A673 (cell line): ENCODE results near the gene CCL27. TPM values are rescaled to one million over a fixed set of nuclear protein-coding genes. Genes with fewer than 3 reads are reported as not detected.

ENCODE experiments used
- Bru-seq: library from RNA; stranded (reverse); fragments of 400-500 nt; gene quantifications from one replicate; lab custom pipeline; 2021; lab: Mats Ljungman, UMichigan
- BruChase-seq, 2 experiments: library from RNA; stranded (reverse); fragments of 400-500 nt; gene quantifications; one replicate each; lab custom pipeline; 2021; lab: Mats Ljungman, UMichigan
- BruUV-seq: library from RNA; stranded (reverse); fragments of 400-500 nt; replicated peaks from 2 replicates; lab custom pipeline; 2021; lab: Mats Ljungman, UMichigan
- CTCF ChIA-PET: fragments of 300-600 bp; sonication (Branson Sonifier 250); formaldehyde crosslinking; loops from one replicate; lab custom pipeline; 2022; ENCODE audit warnings: antibody characterized with exemption; lab: Charles Lee
- POLR2A ChIA-PET: fragments of 300-600 bp; sonication (Branson Sonifier 250); formaldehyde crosslinking; loops from one replicate; lab custom pipeline; 2022; ENCODE audit warnings: antibody characterized with exemption; ENCODE audit not compliant: low non-redundant PET; lab: Charles Lee
- DNase-seq: peaks from one replicate; pipeline ENCODE4 v3.0.0-alpha.2; 2015; ENCODE audit warnings: low spot score
- H3K27ac ChIP-seq: fragments of 200-600 bp; sonication (generic); 2 replicates; pipeline ENCODE4 v1.5.1; 2016; ENCODE audit warnings: mixed run types, low read depth, mild to moderate bottlenecking, mixed read lengths, antibody characterized with exemption, low read length; ENCODE audit not compliant: poor library complexity, severe bottlenecking
- H3K27me3 ChIP-seq: fragments of 200-600 bp; sonication (generic); replicated peaks from 2 replicates; pipeline ENCODE4 v1.6.1; 2017; ENCODE audit warnings: mixed run types, low read depth, mild to moderate bottlenecking, mixed read lengths, antibody characterized with exemption, low read length; ENCODE audit not compliant: insufficient read depth, poor library complexity
- H3K36me3 ChIP-seq: fragments of 200-600 bp; sonication (generic); 2 replicates; pipeline ENCODE4 v1.6.1; 2016; ENCODE audit warnings: mixed run types, mild to moderate bottlenecking, mixed read lengths, antibody characterized with exemption, low read length; ENCODE audit not compliant: insufficient read depth, poor library complexity, severe bottlenecking
- H3K4me1 ChIP-seq: fragments of 200-600 bp; sonication (generic); 2 replicates; pipeline ENCODE4 v1.6.1; 2017; ENCODE audit warnings: mixed run types, mild to moderate bottlenecking, mixed read lengths, antibody characterized with exemption, low read length; ENCODE audit not compliant: insufficient read depth, poor library complexity, severe bottlenecking
- H3K4me3 ChIP-seq: fragments of 200-600 bp; sonication (generic); 2 replicates; pipeline ENCODE4 v1.5.1; 2016; ENCODE audit warnings: low read depth, mixed run types, mild to moderate bottlenecking, mixed read lengths, low read length; ENCODE audit not compliant: poor library complexity, severe bottlenecking
- H3K9me3 ChIP-seq: fragments of 200-600 bp; sonication (generic); 2 replicates; pipeline ENCODE4 v1.6.1; 2016; ENCODE audit warnings: mixed run types, low read depth, mild to moderate bottlenecking, mixed read lengths, antibody characterized with exemption, low read length; ENCODE audit not compliant: poor library complexity, severe bottlenecking
- EZH2 ChIP-seq: fragments of 200-600 bp; sonication (generic); IDR thresholded peaks from 2 replicates; pipeline ENCODE4 v1.6.1; 2017; ENCODE audit warnings: borderline replicate concordance, low read depth, mild to moderate bottlenecking, mixed read lengths, antibody characterized with exemption, low read length; ENCODE audit not compliant: poor library complexity, severe bottlenecking
- intact Hi-C: fragments of 100-400 bp; cut with micrococcal nuclease; formaldehyde crosslinking; loops from one replicate; pipeline ENCODE4 v1.10.0; 2022; ENCODE audit not compliant: unreplicated experiment
- long read RNA-seq: library from polyadenylated mRNA; stranded (forward); transcript quantifications from one replicate; pipeline ENCODE4 v2.0.0, GENCODE V29; 2022
- total RNA-seq: library from RNA; stranded (reverse); gene quantifications from 2 replicates; pipeline ENCODE4 v1.2.3, GENCODE V29; 2021
- TF ChIP-seq, protein P1 (sequence below): fragments of 300-800, 200-600 bp; sonication (generic); conservative IDR thresholded peaks from 2 replicates; pipeline ENCODE4 v1.5.1; 2017; ENCODE audit warnings: low read depth, mild to moderate bottlenecking, antibody characterized with exemption, low read length, moderate library complexity, mixed read lengths

The CCL27 gene
- total RNA-seq = not detected in 2 replicates
- Bru-seq, nascent RNA = not detected
- not detected for BruChase-seq, experiment 1, labeled RNA remaining after a 2-hour chase
- not detected for BruChase-seq, experiment 2, labeled RNA remaining after a 6-hour chase
- long read RNA-seq = 0 reads

DNA sequence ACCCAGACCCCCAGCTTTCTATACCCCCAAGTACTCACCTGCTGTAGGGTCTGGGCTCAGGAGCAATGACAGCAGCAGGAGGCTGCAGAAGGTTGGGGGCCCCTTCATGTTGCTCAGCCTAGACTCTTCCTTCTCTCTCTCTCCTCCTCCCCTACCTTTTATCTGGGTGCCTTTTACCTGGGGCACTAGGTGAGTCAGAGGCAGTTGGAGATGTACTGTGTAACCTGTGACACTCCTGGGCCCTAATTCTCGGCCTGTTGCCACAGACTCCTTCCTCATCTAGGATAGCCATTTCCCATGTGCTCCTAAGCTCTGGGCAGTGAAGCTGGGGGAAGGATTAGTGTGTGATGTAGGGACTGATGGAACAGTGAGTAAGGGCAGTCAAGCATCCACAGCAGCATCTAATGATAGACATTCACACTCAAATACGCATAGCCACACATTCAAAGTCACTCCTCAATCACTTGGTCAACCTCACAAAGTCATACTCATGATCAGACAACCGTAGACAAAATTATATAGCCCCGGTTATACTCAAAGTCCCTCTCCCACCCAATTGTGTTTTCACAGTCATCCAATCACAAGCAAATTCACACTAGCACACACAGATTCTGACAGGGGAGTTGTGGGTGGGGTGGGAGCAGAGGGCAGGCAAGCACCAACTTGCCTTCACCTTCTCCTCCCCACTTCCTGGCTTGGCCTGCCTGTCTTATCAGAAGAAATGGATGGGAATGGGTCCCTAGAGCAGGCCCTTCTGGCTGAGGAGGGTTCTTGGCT, at the start of gene CCL27:
Gene CCL27 (minus strand): TSS at position 132 of the 777 bp plus-strand sequence. CDS start 24 bp downstream, at position 108.
- Histone ChIP-seq H3K9me3 (no peaks in the 10 kb centered on the region), H3K36me3 (no peaks in the 10 kb centered on the region), H3K27me3 (no peaks in the 10 kb centered on the region), H3K4me3 (no peak within 1 kb of the TSS), H3K27ac (no peak within 1 kb of the TSS), H3K4me1 (peaks cover 6% of the 10 kb centered on the region)
- ChIA-PET POLR2A (no interaction called here), CTCF (no interaction called here)
- TF ChIP-seq EZH2 = no peak
- TF ChIP-seq, protein P1, sequence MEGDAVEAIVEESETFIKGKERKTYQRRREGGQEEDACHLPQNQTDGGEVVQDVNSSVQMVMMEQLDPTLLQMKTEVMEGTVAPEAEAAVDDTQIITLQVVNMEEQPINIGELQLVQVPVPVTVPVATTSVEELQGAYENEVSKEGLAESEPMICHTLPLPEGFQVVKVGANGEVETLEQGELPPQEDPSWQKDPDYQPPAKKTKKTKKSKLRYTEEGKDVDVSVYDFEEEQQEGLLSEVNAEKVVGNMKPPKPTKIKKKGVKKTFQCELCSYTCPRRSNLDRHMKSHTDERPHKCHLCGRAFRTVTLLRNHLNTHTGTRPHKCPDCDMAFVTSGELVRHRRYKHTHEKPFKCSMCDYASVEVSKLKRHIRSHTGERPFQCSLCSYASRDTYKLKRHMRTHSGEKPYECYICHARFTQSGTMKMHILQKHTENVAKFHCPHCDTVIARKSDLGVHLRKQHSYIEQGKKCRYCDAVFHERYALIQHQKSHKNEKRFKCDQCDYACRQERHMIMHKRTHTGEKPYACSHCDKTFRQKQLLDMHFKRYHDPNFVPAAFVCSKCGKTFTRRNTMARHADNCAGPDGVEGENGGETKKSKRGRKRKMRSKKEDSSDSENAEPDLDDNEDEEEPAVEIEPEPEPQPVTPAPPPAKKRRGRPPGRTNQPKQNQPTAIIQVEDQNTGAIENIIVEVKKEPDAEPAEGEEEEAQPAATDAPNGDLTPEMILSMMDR = no peak
- intact Hi-C loops = no loop called here
- DNase-seq = no peak
- BruUV-seq = no TSS peak

DNA sequence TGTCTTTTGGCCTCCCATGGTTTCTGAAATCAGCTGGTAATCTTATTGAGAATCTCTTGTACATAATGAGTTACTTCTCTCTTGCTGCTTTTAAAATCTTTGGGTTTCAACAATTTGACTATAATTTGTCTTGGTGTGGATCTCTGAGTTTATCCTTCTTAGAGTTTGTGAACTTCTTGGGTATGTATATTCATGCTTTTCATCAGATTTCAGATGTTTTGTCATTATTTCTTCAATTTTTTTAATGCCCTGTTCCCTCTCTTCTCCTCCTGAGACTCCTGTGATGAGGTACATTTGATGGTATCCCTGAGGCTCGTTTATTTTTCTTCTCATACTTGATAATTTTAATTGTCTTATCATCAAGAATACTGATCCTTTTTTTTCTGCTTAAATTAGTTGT, 49.7 kb upstream of the CCL27 start:
- BruUV-seq = no TSS peak
- no peak overlapping the region for H3K27ac ChIP-seq
- H3K27me3 ChIP-seq = peaks cover 20% of the 10 kb centered on the region
- TF ChIP-seq, protein P1 = no peak
- TF ChIP-seq EZH2 = no peak
- DNase-seq = no peak
- no peaks in the 10 kb centered on the region for H3K4me1 ChIP-seq
- ChIA-PET CTCF (interaction anchor here (0.6 kb wide), 1 partner anchor 39 kb away, joined by 4 read pairs; no protein-coding TSS in a partner anchor), POLR2A (no interaction called here)
- intact Hi-C loops = no loop called here
- H3K4me3 ChIP-seq = no peak overlapping the region
- H3K36me3 ChIP-seq = no peaks in the 10 kb centered on the region
- no peaks in the 10 kb centered on the region for H3K9me3 ChIP-seq

- ChIA-PET CTCF (no interaction called here), POLR2A (no interaction called here)
- no TSS peak for BruUV-seq
- no peak for DNase-seq
- no peaks in the 10 kb centered on the region for H3K4me1 ChIP-seq
- intact Hi-C loops = no loop called here
- TF ChIP-seq EZH2 = no peak
- TF ChIP-seq, protein P1 = no peak
- H3K4me3 ChIP-seq = no peak within 1 kb of the TSS
- H3K9me3 ChIP-seq = no peaks in the 10 kb centered on the region
- no peaks in the 10 kb centered on the region for H3K36me3 ChIP-seq
- no peak within 1 kb of the TSS for H3K27ac ChIP-seq
- peaks cover 20% of the 10 kb centered on the region for H3K27me3 ChIP-seq
Measured at GRCh38 chr9:34710023-34710422, 47.6 kb upstream of the CCL27 start, which contains the start of gene CCL21. CCL21 (minus strand) TSS chr9:34710136; CDS start chr9:34710066, 70 bp downstream.
